GM12874 (cell line): ENCODE data around the gene CDH20.

Experiments
- TF ChIP-seq, protein P1 (sequence below): IDR thresholded peaks from 2 replicates; pipeline ENCODE4 v1.5.1; 2011; ENCODE audit warnings: low read depth, mild to moderate bottlenecking, control low read depth, low read length, moderate library complexity; ENCODE audit not compliant: insufficient read depth

Gene CDH20

DNA sequence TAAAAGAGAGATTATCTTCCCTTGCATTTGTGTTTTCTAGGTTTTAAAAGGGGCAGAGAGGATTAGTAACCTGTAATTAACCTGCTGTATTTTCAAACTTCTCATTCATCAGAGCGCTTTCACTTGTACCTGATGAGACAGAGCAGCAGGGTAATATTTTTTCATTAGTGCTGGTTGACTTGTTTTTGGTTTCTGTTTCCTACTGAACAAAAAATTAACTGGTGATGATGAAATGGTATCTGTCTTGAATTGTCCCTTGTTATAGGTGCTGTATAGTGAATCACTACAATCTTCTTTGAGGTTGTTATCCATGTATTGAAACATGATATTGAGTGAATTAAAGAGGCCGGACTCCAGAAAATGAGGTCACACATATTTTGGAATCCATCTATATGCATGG lies 37.9 kb downstream of the CDH20 start:
- TF ChIP-seq, protein P1, sequence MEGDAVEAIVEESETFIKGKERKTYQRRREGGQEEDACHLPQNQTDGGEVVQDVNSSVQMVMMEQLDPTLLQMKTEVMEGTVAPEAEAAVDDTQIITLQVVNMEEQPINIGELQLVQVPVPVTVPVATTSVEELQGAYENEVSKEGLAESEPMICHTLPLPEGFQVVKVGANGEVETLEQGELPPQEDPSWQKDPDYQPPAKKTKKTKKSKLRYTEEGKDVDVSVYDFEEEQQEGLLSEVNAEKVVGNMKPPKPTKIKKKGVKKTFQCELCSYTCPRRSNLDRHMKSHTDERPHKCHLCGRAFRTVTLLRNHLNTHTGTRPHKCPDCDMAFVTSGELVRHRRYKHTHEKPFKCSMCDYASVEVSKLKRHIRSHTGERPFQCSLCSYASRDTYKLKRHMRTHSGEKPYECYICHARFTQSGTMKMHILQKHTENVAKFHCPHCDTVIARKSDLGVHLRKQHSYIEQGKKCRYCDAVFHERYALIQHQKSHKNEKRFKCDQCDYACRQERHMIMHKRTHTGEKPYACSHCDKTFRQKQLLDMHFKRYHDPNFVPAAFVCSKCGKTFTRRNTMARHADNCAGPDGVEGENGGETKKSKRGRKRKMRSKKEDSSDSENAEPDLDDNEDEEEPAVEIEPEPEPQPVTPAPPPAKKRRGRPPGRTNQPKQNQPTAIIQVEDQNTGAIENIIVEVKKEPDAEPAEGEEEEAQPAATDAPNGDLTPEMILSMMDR = no peak

DNA sequence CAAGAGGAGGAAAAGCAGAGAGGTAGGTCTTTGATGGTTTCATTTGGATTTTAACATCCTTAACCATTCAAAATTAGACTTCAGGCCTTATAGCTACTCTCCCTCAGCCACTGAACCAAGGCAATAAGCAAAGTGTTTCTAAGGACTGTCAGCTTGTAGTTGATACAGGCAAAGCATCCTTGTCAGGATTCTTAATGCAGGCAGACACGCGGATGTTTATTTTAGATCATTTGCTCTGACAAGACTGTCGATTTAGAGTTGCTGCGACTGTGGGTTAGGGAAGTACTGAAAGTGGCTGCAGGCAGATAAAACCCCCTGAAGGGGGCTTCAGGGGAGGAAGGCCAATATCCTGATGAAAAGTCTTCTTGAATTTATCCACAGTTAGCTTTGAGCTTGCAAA lies 46.6 kb downstream of the CDH20 start:
- TF ChIP-seq, protein P1 = no peak

DNA sequence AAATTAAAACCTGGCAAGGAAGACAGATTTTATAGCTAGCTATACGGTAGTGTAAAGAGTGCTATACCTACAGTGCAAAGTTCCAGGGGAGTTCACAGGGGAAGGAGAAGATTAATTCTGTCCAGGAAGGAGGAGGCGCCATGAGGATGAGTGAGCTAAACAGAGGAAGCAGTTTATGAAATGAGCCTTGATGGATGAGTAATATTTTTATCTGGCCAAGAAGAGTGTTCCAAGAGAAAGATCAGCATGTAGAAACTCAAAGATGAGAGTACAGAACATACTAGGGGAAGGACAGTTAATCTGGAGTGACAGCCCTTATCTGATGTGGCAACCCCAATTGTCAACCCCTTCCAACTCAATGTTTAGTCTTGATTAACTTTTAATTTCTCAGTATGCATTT lies 54.8 kb downstream of the CDH20 start:
- TF ChIP-seq, protein P1 = no peak

DNA sequence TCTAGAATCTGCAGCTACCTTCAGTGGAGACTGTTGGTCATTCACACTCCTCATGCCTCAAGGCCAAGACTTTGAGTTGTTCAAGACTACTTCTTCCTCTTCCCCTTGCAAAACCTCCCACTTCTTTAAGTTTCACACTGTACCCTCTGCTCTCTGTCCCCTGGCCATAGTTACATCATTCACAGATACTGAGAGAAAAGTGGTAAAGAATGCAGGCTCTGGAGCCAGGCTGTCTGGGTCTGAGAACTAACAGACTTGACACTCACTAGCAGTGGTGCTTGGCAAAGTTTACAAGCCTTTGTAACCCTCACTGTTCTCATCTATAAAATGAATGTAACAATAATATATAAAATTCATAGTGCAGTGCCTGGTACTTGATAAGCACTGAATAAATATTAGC lies 61.8 kb downstream of the CDH20 start:
- TF ChIP-seq, protein P1 = no peak

DNA sequence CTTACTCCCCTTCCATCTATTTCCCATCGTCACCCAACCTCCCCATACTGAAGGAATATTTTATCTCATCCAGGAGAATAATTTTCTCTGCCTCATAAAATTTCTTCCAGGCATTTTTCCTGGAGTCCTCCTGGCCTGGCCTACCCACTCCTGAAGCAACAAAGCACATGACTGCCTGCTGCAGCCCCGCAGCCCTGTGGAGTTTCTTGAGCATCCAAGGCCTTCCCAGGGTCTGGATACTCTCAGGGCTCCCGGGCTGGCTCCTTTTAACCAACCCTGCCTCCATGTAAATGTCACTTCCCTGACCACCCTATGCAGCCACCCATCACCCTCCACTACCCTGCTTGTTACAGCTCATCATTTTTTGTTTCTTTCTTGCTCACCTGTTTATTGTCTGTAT lies 64.0 kb downstream of the CDH20 start:
- TF ChIP-seq, protein P1 = no peak

DNA sequence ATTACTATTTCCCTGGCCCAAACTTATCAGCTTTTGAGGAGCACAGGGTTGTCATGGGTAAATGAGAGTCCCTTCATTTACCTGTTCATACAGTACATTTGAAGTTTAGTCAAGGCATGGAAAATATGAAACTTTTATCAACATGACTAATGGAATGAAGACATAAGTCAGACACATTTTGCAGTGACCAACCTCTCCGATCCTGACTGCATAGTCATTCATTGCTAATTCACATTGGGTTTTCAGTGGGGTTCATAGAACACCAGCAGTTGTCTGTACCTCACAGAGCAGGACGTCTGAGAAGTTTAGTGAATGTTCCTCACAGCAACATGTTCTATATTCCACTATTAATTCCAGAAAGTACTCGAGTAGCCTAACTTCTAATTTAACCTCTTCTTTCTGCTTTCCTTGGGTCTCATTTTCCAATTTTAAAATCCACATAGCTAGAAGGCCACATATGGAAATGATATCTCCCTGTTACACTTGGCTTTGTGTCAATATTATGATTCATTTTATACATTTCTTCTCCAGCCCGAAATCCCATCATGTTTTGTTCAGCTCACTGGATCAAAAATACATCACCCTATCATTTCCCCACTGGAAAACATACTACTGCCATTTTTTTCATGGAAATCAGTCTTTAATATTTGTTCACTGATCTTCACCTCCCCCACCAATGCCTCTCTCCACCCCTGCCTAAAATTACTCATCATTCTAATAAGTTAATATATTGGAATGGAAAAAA lies 65.9 kb downstream of the CDH20 start:
- TF ChIP-seq, protein P1 = no peak

DNA sequence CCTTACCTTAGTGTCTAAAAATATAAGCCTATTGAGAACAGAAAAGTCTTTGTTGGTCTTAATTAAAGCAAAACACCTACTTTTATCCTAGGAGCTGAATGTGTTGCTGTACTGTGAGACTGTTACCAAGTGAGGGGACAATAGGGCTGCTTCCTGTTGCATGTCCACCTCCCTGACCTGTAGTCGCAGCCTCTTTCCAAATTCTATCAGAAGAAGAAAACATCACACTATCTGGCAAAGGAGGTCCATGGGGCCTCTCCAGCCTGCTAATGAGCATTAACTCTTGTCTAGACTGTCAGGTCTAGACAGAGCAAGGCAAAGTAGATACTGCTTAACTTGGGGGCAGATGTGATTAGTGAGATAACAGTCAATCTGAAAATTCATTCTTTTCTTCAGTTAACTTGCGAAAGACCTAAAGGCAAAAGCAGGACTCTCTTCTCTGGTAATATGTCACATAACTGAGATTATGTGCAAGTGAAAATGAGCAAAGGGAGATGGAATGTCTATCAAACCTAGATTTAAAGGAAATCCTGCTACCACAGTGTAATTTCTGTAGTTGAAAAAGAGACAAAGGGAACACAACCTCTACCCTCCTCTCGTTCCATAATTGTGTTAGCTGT lies 66.9 kb downstream of the CDH20 start:
- TF ChIP-seq, protein P1 = no peak
